Transverse colon (tissue), 3 donors: ENCODE results near the gene COL24A1.

ENCODE experiments used
- CTCF ChIP-seq, 5 experiments: fragments of 200-600 bp in 3 of 5; fragments of 450-650 bp in 2 of 5; sonication (generic) in 3 of 5; IDR thresholded peaks; 1 replicate in 2 of 5; 2 replicates in 3 of 5; pipeline ENCODE4 v1.5.1; 2016 to 2017; ENCODE audit warnings: antibody characterized with exemption in 5 of 5, inconsistent platforms in 3 of 5, mild to moderate bottlenecking in 2 of 5, moderate library complexity in 1 of 5
- EP300 ChIP-seq: sonication (generic); formaldehyde crosslinking; IDR thresholded peaks from one replicate; pipeline ENCODE4 v1.6.1; 2017; ENCODE audit warnings: antibody characterized with exemption, low read depth

GRCh38 chr1:86015375-86015774 lies 141.2 kb downstream of the COL24A1 start:
- TF ChIP-seq CTCF (IDR thresholded peaks at IDR 0.05) (no peak), EP300 (no peak)
